Stimulated activated CD8-positive, alpha-beta memory T cell treated with anti-CD3 and anti-CD28 coated beads, Interleukin-4, amount 100 ng/mL, for 4 hours (primary cell): ENCODE results near the gene NDRG4.

ENCODE experiments used
- DNase-seq, 2 donors: peaks; one replicate each; pipeline ENCODE4 v3.0.0-alpha.2; 2020; ENCODE audit warnings: low read depth in 2 of 2, low spot score in 1 of 2

NDRG4 gene

GRCh38 chr16:58499615-58500351, at the start of gene NDRG4:
Gene NDRG4 (plus strand): TSS chr16:58500143. CDS start chr16:58500249, 106 bp downstream.
- no peak for DNase-seq

GRCh38 chr16:58450590-58450989, 49.4 kb upstream of the NDRG4 start:
- DNase-seq = no peak

- no peak for DNase-seq
Observed at GRCh38 chr16:58451265-58451689, 48.7 kb upstream of the NDRG4 start.

GRCh38 chr16:58451945-58452401, 48.0 kb upstream of the NDRG4 start:
- DNase-seq = no peak

- DNase-seq = no peak
Observed at GRCh38 chr16:58452640-58453039, 47.3 kb upstream of the NDRG4 start.

- DNase-seq = no peak
Observed at GRCh38 chr16:58454178-58454577, 45.8 kb upstream of the NDRG4 start.

GRCh38 chr16:58454856-58455255, 45.1 kb upstream of the NDRG4 start:
- DNase-seq = no peak

- no peak for DNase-seq
Observed at GRCh38 chr16:58455750-58456149, 44.2 kb upstream of the NDRG4 start.

GRCh38 chr16:58456193-58456592, 43.8 kb upstream of the NDRG4 start:
- DNase-seq = no peak

- no peak for DNase-seq
Observed at GRCh38 chr16:58458606-58459343, 41.2 kb upstream of the NDRG4 start.

- DNase-seq = peak; percentile 9 to 30
Observed at GRCh38 chr16:58459344-58460218, 40.4 kb upstream of the NDRG4 start.

GRCh38 chr16:58460219-58460610, 39.7 kb upstream of the NDRG4 start:
- DNase-seq = no peak

- no peak for DNase-seq
Observed at GRCh38 chr16:58461056-58461455, 38.9 kb upstream of the NDRG4 start.

- no peak for DNase-seq
Observed at GRCh38 chr16:58461640-58462039, 38.3 kb upstream of the NDRG4 start.

- DNase-seq = no peak
Observed at GRCh38 chr16:58462089-58462488, 37.9 kb upstream of the NDRG4 start.

GRCh38 chr16:58462499-58462996, 37.4 kb upstream of the NDRG4 start:
- DNase-seq = no peak

- no peak for DNase-seq
Observed at GRCh38 chr16:58462997-58463941, 36.7 kb upstream of the NDRG4 start.

- no peak for DNase-seq
Observed at GRCh38 chr16:58464047-58464915, 35.7 kb upstream of the NDRG4 start.
